ENCODE measurements around the gene OLFM1.

GRCh38 chr9:135088348-135088978 is 995 bp downstream of the OLFM1 start:
- TF ChIP-seq, protein P1, sequence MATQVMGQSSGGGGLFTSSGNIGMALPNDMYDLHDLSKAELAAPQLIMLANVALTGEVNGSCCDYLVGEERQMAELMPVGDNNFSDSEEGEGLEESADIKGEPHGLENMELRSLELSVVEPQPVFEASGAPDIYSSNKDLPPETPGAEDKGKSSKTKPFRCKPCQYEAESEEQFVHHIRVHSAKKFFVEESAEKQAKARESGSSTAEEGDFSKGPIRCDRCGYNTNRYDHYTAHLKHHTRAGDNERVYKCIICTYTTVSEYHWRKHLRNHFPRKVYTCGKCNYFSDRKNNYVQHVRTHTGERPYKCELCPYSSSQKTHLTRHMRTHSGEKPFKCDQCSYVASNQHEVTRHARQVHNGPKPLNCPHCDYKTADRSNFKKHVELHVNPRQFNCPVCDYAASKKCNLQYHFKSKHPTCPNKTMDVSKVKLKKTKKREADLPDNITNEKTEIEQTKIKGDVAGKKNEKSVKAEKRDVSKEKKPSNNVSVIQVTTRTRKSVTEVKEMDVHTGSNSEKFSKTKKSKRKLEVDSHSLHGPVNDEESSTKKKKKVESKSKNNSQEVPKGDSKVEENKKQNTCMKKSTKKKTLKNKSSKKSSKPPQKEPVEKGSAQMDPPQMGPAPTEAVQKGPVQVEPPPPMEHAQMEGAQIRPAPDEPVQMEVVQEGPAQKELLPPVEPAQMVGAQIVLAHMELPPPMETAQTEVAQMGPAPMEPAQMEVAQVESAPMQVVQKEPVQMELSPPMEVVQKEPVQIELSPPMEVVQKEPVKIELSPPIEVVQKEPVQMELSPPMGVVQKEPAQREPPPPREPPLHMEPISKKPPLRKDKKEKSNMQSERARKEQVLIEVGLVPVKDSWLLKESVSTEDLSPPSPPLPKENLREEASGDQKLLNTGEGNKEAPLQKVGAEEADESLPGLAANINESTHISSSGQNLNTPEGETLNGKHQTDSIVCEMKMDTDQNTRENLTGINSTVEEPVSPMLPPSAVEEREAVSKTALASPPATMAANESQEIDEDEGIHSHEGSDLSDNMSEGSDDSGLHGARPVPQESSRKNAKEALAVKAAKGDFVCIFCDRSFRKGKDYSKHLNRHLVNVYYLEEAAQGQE (IDR thresholded peaks at IDR 0.05; ENCODE audit: insufficient read depth in 1 of 2, low read depth in 2 of 2, low read length in 2 of 2): no peak
- no peak for TF ChIP-seq SIN3A (IDR thresholded peaks at IDR 0.05; ENCODE audit: borderline replicate concordance, insufficient read depth, low read length)

All from PFSK-1 (cell line).